Activated gamma-delta T cell treated with Interleukin-2 at 50 U/mL for 16 hours (primary cell): Measurements from ENCODE around the gene TMEM214.

Source experiments
- DNase-seq: peaks from one replicate; pipeline ENCODE4 v3.0.0-alpha.2; 2020

TMEM214 gene

GRCh38 chr2:27032495-27033252, at the start of gene TMEM214:
TMEM214 (plus strand) TSS chr2:27032965; CDS start chr2:27033016, 51 bp downstream.
- peak; percentile 70 for DNase-seq

DNA sequence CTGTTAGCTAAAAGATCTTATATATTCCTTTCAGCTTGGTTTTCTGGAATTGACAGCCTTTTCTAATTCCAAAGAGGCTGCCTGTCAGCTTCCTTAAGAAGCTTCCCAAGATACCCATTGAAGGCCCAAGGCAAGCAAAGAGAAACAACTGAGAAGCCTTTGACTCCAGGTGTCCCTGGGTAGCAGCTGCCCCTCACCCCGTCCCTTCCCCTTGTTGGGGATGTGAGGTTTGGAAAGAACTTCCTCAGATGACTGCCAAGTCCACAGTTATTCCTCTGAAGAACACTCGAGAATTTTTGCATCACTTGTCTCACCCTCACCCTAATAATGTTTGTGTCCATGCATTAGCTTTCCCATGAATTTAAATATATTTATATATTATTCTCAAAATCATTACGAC, 49.0 kb upstream of the TMEM214 start:
- DNase-seq: no peak

DNA sequence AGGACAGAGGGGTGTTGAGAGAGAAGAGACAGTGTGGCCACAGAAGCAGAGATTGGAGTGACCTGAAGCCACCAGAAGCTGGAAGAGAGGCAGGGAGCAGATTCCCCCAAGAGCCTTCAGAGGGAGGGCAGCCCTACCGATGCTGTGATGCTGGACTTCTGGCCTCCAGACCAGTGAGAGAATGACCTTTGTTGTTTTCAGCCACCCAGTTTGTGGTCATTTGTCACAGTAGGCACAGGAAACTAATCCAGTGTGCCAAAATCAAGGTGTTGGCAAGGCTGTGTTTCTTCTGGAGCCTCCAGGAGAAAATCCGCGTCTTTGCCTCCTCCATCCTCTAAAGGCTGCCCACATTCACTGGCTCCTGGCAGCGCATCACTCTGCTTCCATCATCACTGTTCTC, 47.0 kb upstream of the TMEM214 start:
- DNase-seq: no peak

DNA sequence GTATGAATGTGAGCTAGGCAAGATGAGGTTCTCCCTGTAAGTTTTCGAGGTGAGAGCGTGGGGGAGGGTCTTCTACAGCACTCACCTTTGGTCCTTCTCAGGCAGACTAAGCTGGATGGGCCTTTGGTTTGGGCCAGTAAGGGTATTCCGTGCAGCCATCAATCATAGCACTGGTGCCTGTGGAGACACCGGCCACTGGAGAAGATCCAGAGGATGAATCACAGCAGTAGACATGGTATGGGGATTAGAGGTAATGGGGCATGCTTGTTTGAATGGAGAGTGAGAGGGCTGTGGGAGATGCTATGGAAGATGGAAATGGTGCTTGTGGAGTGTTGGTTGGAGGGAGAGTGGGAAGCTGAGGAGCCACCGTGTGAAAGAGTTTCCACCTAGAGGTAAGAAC, 46.2 kb upstream of the TMEM214 start:
- DNase-seq: no peak

GRCh38 chr2:26988058-26988860, 44.5 kb upstream of the TMEM214 start:
- no peak for DNase-seq

DNA sequence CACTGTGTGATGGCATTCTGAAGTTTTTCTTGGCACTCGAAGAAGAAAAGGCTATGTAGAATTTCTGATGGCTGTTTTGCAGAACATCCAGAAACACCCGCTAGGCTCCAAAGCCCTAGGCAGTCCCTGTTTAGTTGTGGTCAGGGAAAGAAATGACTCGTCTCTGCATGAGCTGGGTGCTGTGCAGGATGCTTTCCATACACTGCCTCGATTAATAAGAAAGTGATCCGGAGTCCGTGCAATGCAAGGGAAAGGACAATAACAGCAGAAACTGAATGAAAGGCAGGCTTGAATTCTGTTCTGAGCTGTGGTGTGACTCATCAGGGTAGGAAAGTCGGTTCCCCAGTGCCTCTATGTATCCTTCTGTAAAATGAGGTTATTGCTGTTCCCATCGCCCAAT, 43.6 kb upstream of the TMEM214 start:
- DNase-seq: no peak

DNA sequence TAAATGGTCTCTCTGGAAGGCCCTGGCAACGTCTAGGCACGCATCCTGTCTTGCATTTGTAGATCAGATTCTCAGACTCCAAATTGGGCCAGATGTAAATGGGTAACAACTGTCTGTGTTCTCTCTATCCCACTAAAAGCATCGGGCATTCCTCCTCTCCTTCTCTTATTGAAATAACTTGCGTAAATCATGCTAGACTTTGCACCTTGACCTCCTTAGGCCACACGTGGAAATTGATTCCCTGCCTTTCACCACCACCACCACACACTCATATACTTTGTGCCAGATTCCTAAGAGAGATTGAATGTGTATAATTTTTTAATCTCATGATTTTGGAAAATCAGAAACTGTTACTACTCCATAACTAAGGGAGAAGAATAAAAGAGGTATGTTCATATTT, 41.0 kb upstream of the TMEM214 start:
- DNase-seq: no peak

DNA sequence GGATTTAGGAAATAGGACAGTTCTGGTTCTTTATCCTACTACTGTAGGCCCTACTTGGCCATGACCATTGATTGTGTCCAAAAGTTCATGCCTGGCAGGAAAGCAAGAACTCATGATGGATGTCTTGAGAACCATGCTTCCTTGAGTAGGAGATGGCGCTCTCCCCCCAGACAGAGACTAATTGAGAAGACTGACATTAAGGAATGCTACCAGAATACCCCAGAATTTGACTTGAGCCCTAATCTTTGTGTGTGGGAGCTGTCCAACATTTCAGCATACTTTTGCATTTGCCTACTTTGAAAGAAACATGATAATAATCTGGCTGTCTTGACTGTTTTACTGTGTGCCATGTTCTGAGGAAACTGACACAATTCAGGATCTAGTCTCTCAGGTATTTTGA, 39.0 kb upstream of the TMEM214 start:
- no peak for DNase-seq

DNA sequence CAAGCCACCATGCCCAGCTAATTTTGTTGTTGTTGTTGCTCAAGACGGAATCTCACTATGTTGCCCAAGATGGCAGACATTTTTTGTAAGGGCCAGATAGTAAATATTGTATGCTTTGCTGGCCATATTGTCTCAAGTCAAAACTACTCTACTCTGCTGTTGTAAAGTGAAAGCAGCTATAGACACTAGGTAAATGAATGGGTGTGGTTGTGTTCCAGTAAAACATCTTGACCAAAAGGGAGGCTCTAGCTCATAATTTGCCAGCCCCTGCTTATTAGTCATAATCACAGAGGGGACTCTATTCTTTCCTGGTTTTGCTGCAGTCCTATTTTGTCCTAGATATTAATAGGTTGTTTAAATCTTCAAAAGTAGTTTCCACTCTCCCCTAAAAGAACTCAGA, 37.8 kb upstream of the TMEM214 start:
- no peak for DNase-seq

GRCh38 chr2:26997394-26997793, 35.4 kb upstream of the TMEM214 start:
- DNase-seq: no peak

- DNase-seq: no peak
Observed at GRCh38 chr2:26998323-26998722, 34.4 kb upstream of the TMEM214 start.

- no peak for DNase-seq
Observed at GRCh38 chr2:27000228-27000627, 32.5 kb upstream of the TMEM214 start.

DNA sequence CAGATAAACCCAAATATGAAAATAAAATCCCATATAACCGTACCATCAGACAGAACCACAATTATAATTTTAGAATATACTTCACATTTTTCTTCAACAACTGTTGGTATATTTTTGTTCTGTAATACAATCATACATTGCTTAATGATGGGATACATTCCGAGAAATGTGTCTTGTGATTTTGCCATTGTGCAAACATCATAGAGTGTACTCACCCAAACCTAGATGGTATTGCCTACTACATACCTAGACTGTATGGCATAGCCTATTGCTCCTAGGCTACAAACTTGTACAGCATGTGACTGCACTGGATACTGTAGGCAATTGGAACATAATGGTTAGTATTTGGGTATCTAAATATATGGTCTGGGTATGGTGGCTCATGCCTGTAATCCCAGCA, 31.8 kb upstream of the TMEM214 start:
- no peak for DNase-seq

DNA sequence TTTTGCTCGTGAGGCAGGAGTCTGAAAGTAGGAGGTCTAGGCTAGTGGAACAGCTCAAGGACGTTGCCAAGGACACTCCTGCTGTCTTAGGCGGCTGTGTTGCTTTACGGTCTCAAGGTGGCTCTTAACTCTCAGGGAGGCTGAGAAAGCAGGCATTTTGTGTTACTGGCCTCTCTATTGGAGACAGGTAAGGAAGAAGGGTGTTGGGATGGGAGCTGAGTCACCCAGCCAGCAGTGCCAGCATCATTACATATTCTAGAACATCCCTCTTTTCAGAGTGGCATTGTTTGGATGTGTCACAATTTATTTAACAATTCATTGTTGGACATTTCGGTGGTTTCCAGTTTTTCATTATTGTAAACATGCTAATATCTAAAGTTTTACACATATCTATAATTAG, 30.8 kb upstream of the TMEM214 start:
- DNase-seq: no peak

- DNase-seq: no peak
Observed at GRCh38 chr2:27003007-27003406, 29.8 kb upstream of the TMEM214 start.

DNA sequence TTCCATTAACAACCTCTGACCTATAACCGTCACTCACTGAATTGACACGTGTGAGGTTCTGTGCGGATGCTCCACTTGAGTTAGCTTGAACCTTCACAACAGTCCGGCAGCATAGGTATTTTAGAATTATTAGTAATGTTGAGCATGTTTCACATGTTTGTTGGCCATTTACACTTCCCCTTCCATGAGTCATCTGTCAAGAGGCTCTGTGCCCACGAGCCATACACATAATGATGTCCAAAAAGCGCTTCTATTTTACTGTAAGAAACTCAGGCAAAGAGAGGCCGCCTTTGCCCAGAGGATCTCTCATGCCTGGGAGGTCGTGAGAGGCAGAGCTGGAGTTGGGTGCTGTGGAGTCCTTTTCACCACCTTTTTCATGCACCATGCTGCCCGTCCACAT, 28.9 kb upstream of the TMEM214 start:
- DNase-seq: no peak

GRCh38 chr2:27006602-27007415, 26.0 kb upstream of the TMEM214 start:
- no peak for DNase-seq

DNA sequence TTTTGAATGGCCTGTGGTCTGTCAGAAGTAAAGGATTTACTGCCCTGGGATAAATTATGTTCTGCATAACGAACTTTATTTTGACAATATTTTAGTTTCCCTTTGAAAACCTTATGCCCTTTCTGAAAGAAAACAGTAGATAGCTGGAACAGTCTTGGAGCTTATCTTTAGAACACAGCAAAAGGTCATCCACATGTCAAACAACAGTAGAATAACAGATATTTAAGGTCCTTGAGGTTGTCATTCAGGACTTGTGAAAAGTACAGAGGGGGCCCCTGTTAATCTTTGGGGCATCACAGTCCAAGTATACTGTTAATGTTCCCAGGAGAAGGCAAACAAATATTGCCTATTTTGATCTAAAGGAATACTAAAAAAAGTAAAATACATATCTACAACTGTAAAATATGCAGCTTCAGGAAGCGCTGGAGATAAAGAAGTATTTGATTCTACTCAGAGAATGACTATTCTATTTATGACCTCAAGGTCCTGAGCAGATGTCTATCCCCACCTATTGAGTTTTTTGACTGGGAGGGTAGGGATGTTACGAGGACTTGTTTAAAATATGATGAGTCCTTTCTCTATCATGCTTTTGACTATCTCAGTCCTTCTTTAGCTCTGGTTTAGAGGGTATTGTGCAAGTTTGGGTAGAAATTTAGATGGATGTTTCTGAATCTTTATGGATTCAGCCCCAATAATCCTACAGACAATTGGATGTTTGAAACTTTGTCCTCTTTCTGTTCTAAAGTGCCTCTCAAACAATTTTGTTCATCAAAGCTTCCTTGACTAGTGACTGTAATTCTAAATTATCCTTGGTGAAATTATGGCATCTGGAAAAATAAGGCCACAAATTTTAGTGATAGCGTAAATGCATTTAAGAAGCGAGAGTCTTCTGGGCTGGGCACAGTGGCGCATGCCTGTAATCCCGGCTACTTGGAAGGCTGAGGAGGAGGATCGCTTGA, 25.1 kb upstream of the TMEM214 start:
- DNase-seq: no peak

- no peak for DNase-seq
Observed at GRCh38 chr2:27008678-27009077, 24.1 kb upstream of the TMEM214 start.

DNA sequence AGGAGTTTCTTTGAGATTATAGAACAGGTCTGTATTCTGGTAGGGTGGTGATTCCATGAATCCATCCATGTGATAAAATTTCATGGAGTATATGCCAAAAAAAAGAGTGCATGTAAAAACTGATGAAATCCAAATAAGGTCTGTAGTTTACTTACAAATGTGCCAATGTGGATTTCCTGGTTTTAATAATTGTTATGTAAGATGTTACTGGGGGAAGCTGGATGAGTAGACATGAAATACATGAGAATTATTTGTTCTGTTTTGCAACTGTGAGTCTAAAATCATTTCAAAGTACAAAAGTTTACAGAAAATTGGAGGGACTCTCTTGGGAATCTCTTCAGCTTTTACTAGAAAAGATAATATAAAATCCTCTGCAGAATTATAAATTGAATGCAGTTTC, 23.7 kb upstream of the TMEM214 start:
- DNase-seq: no peak

DNA sequence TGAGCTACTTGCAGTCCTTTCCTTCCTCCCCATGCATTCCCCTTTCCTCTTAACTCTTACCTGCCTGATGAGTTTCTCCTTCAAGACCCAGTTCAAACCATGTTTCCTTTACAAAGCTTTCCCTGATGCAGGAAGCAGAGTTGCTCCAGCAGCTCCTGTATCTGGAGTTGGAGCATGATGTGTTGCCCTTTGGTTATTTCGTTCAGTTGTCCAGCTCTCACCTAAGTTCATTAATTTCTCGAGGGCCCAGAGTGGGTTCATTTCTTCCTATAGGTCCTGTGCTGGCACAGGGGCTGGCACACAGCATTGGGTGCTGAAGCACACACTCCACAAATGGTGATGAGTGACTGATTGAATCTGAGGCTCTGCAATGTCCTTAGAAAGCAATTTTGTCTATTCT, 23.0 kb upstream of the TMEM214 start:
- DNase-seq: no peak

DNA sequence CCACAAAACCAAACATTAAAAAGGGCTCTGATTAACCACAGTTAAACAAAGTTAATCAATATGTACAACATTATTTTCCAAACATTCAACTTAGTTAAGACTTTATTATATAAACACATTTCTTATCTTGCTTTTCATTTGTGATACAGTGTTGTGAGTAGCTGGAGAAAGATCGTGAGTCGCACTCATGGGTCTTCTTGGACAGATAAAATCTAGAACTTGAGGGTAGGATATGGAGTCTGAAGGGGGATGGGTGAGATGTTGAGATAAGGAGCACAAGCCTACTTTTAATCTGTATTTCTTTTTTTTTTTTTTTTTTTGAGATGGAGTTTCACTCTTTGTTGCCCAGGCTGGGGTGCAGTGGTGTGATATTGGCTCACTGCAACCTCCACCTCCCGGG, 22.6 kb upstream of the TMEM214 start:
- no peak for DNase-seq
